ENCODE results near the gene BLOC1S5.

DNA sequence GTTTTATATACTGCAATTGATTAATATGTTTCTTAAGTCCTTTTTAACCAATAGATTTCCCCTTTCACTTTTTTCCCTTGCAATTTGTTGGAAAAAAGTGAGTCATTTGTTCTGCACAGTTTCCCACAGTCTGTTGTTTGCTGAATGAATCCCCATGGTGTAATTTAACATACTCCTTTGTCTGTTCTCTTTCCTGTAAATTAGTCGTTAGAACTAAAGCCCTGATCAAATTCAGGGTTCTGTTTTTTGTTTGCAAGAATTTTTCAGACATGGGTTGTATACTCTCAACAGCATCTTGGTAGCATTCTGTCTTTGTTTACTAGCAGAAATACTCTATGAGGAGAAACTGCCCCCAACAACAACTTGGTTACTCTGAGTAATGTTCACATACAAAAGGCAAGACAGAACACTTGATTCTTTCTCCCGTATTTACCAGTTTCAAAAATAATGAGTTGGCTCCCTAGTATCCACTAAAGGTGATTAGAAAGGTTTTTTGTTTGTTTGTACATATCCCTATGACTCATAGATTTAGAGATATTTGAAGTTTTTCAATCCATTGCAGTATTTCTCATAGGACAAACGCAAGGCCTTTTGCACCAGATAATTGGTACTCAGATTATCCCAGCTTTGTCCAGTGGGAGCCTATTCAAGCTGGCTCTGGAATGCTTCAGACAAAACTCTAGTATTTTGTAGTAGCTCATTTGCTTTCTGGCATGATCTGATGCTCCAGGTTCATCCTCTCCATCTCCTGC lies 16.5 kb downstream of the BLOC1S5 start:
- TF ChIP-seq POLR2AphosphoS5 (IDR thresholded peaks at IDR 0.05; ENCODE audit: low read depth, low read length) (no peak), ATF2 (IDR thresholded peaks at IDR 0.05; ENCODE audit: low read length) (no peak), BCL11A (IDR thresholded peaks at IDR 0.05; ENCODE audit: low read depth in 2 of 2, low read length in 2 of 2) (no peak), POLR2A (IDR thresholded peaks at IDR 0.05; ENCODE audit: control extremely low read depth in 1 of 2, low read depth in 2 of 2, low read length in 2 of 2) (no peak)
- TF ChIP-seq, protein P1, sequence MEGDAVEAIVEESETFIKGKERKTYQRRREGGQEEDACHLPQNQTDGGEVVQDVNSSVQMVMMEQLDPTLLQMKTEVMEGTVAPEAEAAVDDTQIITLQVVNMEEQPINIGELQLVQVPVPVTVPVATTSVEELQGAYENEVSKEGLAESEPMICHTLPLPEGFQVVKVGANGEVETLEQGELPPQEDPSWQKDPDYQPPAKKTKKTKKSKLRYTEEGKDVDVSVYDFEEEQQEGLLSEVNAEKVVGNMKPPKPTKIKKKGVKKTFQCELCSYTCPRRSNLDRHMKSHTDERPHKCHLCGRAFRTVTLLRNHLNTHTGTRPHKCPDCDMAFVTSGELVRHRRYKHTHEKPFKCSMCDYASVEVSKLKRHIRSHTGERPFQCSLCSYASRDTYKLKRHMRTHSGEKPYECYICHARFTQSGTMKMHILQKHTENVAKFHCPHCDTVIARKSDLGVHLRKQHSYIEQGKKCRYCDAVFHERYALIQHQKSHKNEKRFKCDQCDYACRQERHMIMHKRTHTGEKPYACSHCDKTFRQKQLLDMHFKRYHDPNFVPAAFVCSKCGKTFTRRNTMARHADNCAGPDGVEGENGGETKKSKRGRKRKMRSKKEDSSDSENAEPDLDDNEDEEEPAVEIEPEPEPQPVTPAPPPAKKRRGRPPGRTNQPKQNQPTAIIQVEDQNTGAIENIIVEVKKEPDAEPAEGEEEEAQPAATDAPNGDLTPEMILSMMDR (IDR thresholded peaks at IDR 0.05; ENCODE audit: control extremely low read depth in 1 of 3, insufficient read depth in 1 of 3, low read depth in 1 of 3, low read length in 3 of 3), result no peak
